GM12878 (cell line): ENCODE measurements around the gene MELTF. TPM values are rescaled to one million over a fixed set of nuclear protein-coding genes. Genes with fewer than 3 reads are reported as not detected.

ENCODE experiments used
- ATAC-seq: fragments of 200-7000 bp; cut with Tn5 transposase; 3 replicates; pipeline ENCODE4 v1.9.1; 2020; ENCODE audit warnings: mild to moderate bottlenecking, moderate library complexity
- BruUV-seq: library from RNA; stranded (reverse); fragments of 400-500 nt; replicated peaks from 2 replicates; lab custom pipeline; 2021; lab: Mats Ljungman, UMichigan
- CTCF ChIA-PET: fragments of 300-600 bp; sonication (Branson Sonifier 250); formaldehyde crosslinking; extraction: SDS; loops from one replicate; lab custom pipeline; 2021; ENCODE audit warnings: inconsistent platforms; lab: Yijun Ruan, JAX
- POLR2A ChIA-PET: fragments of 350-600 bp; formaldehyde crosslinking; extraction: SDS; loops from one replicate; lab custom pipeline; 2021; ENCODE audit warnings: inconsistent platforms; lab: Charles Lee
- RAD21 ChIA-PET: fragments of 300-600 bp; sonication (Branson Sonifier 250); formaldehyde crosslinking; loops from one replicate; lab custom pipeline; 2023; ENCODE audit warnings: antibody characterized with exemption; ENCODE audit not compliant: unreplicated experiment; lab: Charles Lee
- SMC1A ChIA-PET: fragments of 300-600 bp; sonication (Branson Sonifier 250); formaldehyde crosslinking; loops from one replicate; lab custom pipeline; 2023; ENCODE audit not compliant: unreplicated experiment, uncharacterized antibody; lab: Charles Lee
- DNase-seq: peaks from one replicate; pipeline ENCODE4 v3.0.0-alpha.2; 2011; ENCODE audit warnings: low read depth, low spot score
- FAIRE-seq: peaks from 3 replicates; lab custom pipeline; 2011; peaks lifted over from hg19 to GRCh38; lab: Jason Lieb, UNC
- H2AFZ ChIP-seq: 2 replicates; pipeline ENCODE4 v1.6.0; 2011; ENCODE audit warnings: low read depth, low read length, control low read depth; ENCODE audit not compliant: control insufficient read depth
- H3K27ac ChIP-seq: 2 replicates; pipeline ENCODE4 v1.5.1; 2011; ENCODE audit warnings: control low read depth; ENCODE audit not compliant: control insufficient read depth, insufficient read depth
- H3K27me3 ChIP-seq, 2 experiments: replicated peaks in 1 of 2; 2 replicates each; pipeline versions ENCODE4 v1.6.0 to v1.6.1; 2011; ENCODE audit warnings: low read length in 1 of 2; ENCODE audit not compliant: control insufficient read depth in 2 of 2, insufficient read depth in 2 of 2
- H3K36me3 ChIP-seq, 2 experiments: 2 replicates each; pipeline ENCODE4 v1.5.1; 2011; ENCODE audit warnings: low read length in 1 of 2; ENCODE audit not compliant: control insufficient read depth in 2 of 2, insufficient read depth in 2 of 2
- H3K4me1 ChIP-seq: 2 replicates; pipeline ENCODE4 v1.6.1; 2011; ENCODE audit warnings: mild to moderate bottlenecking, low read length, moderate library complexity, mixed read lengths; ENCODE audit not compliant: control insufficient read depth, insufficient read depth
- H3K4me2 ChIP-seq: 2 replicates; pipeline ENCODE4 v1.6.0; 2011; ENCODE audit warnings: control low read depth; ENCODE audit not compliant: control insufficient read depth, insufficient read depth
- H3K4me3 ChIP-seq: fragments of 200-600 bp; sonication (generic); 2 replicates; pipeline ENCODE4 v1.5.1; 2016
- H3K79me2 ChIP-seq: 2 replicates; pipeline ENCODE4 v1.6.0; 2011; ENCODE audit warnings: low read length; ENCODE audit not compliant: control insufficient read depth, insufficient read depth
- H3K9ac ChIP-seq: 2 replicates; pipeline ENCODE4 v1.8.0; 2011; ENCODE audit warnings: low read length, control low read depth, mixed read lengths; ENCODE audit not compliant: control insufficient read depth, insufficient read depth
- H3K9me3 ChIP-seq: replicated peaks from 3 replicates; pipeline ENCODE4 v1.5.1; 2011; ENCODE audit warnings: mild to moderate bottlenecking, low read length; ENCODE audit not compliant: control insufficient read depth, insufficient read depth
- H4K20me1 ChIP-seq: 2 replicates; pipeline ENCODE4 v1.6.0; 2011; ENCODE audit not compliant: control insufficient read depth, insufficient read depth
- JUND ChIP-seq: IDR thresholded peaks from 2 replicates; pipeline ENCODE4 v1.6.1; 2012; ENCODE audit warnings: low read depth, mild to moderate bottlenecking, low read length, improper control_type of control experiment, moderate library complexity
- LARP7 ChIP-seq: fragments of 450-650 bp; IDR thresholded peaks from 2 replicates; pipeline ENCODE4 v1.6.1; 2017; ENCODE audit warnings: mild to moderate bottlenecking
- ZNF274 ChIP-seq: IDR thresholded peaks from one replicate; pipeline ENCODE4 v1.8.0; 2011; ENCODE audit not compliant: insufficient read length, insufficient read depth
- ZNF687 ChIP-seq: fragments of 450-650 bp; IDR thresholded peaks from 2 replicates; pipeline ENCODE4 v1.6.1; 2017; ENCODE audit warnings: mild to moderate bottlenecking, moderate library complexity
- WGBS: methylation state at CpG from one replicate; pipeline ENCODE4 v1.1.6; 2016; ENCODE audit warnings: low lambda C conversion rate; ENCODE audit not compliant: insufficient replicate concordance, insufficient coverage; ENCODE audit errors: missing lambda C conversion rate; 5-methylcytosine and 5-hydroxymethylcytosine counted together
- in situ Hi-C: fragments of 300-500 bp; cut with MboI; formaldehyde crosslinking; loops from 9 replicates; pipeline ENCODE4 v1.14.3; 2018; ENCODE audit warnings: mixed read lengths
- intact Hi-C: fragments of 100-400 bp; cut with micrococcal nuclease; formaldehyde crosslinking; loops from one replicate; pipeline ENCODE4 v1.14.2; 2022; ENCODE audit not compliant: unreplicated experiment
- polyA plus RNA-seq, 11 experiments: library from polyadenylated mRNA; depleted of rRNA in 4 of 11; unstranded in 6 of 11; stranded (reverse) in 5 of 11; fragments of >200 nt; fragmentation: Nextera tagmentation in 4 of 11; fragmentation: Illumina TruSeq in 1 of 11; extraction: Ambion mirVana in 4 of 11; extraction: Trizol in 1 of 11; gene quantifications; 1 replicate in 1 of 11; 2 replicates in 10 of 11; pipeline versions ENCODE4 v1.2.1 to v1.2.3, GENCODE V29; 2011 to 2016; ENCODE audit warnings: inconsistent platforms in 2 of 11, missing spikeins in 2 of 11, low read depth in 1 of 11
- total RNA-seq, 4 experiments: library from RNA; depleted of rRNA in 3 of 4; stranded (reverse); fragments of >200 nt in 3 of 4; fragmentation: Illumina TruSeq in 1 of 4; extraction: Trizol in 1 of 4; gene quantifications; 2 replicates each; pipeline versions ENCODE4 v1.2.1 to v1.2.3, GENCODE V29; 2013 to 2021
- TF ChIP-seq, protein P1 (sequence below): fragments of 450-650 bp; formaldehyde crosslinking; IDR thresholded peaks from 2 replicates; pipeline ENCODE4 v1.4.0; 2022; ENCODE audit warnings: mild to moderate bottlenecking, moderate library complexity

MELTF gene
- total and polyA plus RNA-seq, 10 of the 15 experiments (the other 5 are each of a cell fraction or from before 2014, with no cell fraction given), result 0.55 to 49.1 (median 11.1) TPM

- Histone ChIP-seq H3K4me2 (no peak overlapping the region), H3K4me1 (no peaks in the 10 kb centered on the region), H3K9me3 (no peaks in the 10 kb centered on the region), H3K27me3 (no peaks in the 10 kb centered on the region), H3K4me3 (no peak overlapping the region)
- WGBS, result 58% methylated on average over 19 of the region's 19 CpGs
- no peak for FAIRE-seq
- TF ChIP-seq ZNF687, result no peak
- TF ChIP-seq ZNF274, result no peak
- TF ChIP-seq LARP7, result no peak
- no peak for TF ChIP-seq JUND
- TF ChIP-seq, protein P1, sequence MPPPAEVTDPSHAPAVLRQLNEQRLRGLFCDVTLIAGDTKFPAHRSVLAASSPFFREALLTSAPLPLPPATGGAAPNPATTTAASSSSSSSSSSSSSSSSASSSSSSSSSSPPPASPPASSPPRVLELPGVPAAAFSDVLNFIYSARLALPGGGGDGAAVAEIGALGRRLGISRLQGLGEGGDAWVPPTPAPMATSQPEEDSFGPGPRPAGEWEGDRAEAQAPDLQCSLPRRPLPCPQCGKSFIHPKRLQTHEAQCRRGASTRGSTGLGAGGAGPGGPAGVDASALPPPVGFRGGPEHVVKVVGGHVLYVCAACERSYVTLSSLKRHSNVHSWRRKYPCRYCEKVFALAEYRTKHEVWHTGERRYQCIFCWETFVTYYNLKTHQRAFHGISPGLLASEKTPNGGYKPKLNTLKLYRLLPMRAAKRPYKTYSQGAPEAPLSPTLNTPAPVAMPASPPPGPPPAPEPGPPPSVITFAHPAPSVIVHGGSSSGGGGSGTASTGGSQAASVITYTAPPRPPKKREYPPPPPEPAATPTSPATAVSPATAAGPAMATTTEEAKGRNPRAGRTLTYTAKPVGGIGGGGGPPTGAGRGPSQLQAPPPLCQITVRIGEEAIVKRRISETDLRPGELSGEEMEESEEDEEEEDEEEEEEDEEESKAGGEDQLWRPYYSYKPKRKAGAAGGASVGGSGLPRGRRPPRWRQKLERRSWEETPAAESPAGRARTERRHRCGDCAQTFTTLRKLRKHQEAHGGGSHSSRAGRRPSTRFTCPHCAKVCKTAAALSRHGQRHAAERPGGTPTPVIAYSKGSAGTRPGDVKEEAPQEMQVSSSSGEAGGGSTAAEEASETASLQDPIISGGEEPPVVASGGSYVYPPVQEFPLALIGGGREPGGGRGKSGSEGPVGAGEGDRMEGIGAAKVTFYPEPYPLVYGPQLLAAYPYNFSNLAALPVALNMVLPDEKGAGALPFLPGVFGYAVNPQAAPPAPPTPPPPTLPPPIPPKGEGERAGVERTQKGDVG (CRISPR knock-in tag), result no peak
- TF ChIP-seq, all 136 proteins: peak for 0
- H3K27ac ChIP-seq, result no peak overlapping the region
- no peaks in the 10 kb centered on the region for H3K36me3 ChIP-seq
- POLR2A ChIA-PET, result no interaction called here
- DNase-seq, result no peak
- CTCF ChIA-PET, result interaction anchor here (0.7 to 1.5 kb wide), 3 partner anchors 9 to 194 kb away, joined by 3 to 5 read pairs (median 3); no protein-coding TSS in a partner anchor
- RAD21 ChIA-PET, result no interaction called here
- no peaks in the 10 kb centered on the region for H3K79me2 ChIP-seq
- in situ Hi-C loops, result loop anchor here (25.0 kb wide), 1 partner anchor 523 kb away; no protein-coding TSS in a partner anchor
- ATAC-seq, result no peak
- intact Hi-C loops, result no loop called here
- BruUV-seq, result no TSS peak
- SMC1A ChIA-PET, result interaction anchor here (1.1 to 1.5 kb wide), 4 partner anchors 39 to 200 kb away, joined by 3 to 4 read pairs (median 3); no protein-coding TSS in a partner anchor
- no peak overlapping the region for H2AFZ ChIP-seq
- H3K9ac ChIP-seq, result no peak overlapping the region
- H4K20me1 ChIP-seq, result no peaks in the 10 kb centered on the region
Measured at GRCh38 chr3:196989721-196990262, 39.8 kb downstream of the MELTF start.
